Astrocyte of the spinal cord (primary cell): ENCODE data around the gene LSM6.
A peak's percentile ranks its signal among the peaks of the same experiment; 100 is the strongest.

ENCODE experiments used
- DNase-seq: peaks from one replicate; pipeline ENCODE4 v3.0.0; 2011; ENCODE audit warnings: low read depth, low spot score
- H3K4me3 ChIP-seq: 2 replicates; pipeline ENCODE4 v1.5.1; 2011; ENCODE audit warnings: low read depth, mild to moderate bottlenecking, low read length, moderate library complexity
- CTCF ChIP-seq: IDR thresholded peaks from 2 replicates; pipeline ENCODE4 v1.5.1; 2012; ENCODE audit warnings: low read depth, mild to moderate bottlenecking, low read length, inconsistent platforms
- in situ Hi-C: cut with HindIII; loops from 2 replicates; pipeline ENCODE4 v1.10.0; 2017; ENCODE audit warnings: low sequenced_read_pairs

Gene LSM6

DNA sequence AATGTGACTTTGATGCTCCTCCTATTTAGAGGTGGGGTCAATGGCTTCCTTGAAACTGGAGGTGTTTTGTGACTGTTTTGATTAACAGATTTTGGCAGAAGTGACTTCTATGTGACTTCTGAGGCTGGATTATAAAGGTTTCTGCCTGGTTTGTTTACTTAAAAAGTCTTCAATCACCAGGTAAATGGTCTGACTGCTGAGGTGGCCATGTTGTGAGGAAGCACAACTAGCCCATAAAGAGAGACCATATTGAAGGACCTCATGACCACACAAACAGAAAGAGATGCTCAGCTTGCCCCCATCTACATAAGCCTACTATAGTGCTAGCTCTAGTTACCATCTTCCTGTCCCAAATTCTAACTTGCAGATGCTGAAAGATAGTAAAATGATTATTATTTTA lies 14.3 kb upstream of the LSM6 start:
- no peak for DNase-seq
- H3K4me3 ChIP-seq = no peak overlapping the region
- TF ChIP-seq CTCF = no peak
- in situ Hi-C loops = no loop called here

DNA sequence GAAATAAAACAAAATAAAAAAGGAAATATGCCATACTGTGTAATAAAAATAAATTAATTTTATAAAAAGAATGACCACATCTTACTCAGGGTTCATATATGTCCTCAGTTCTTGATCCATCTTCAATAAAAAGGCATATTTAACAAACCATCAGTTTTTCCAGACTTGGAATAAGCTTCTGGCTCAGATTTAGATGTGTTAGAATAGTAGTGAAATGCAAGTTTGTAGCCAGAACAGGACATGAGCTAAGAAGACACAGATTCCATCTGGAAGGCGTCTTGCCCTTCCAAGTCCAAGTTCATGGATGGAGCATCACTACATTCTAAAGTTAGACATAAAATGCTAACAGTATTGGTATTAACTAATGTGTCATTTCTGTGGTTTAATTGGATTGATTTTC lies 10.3 kb upstream of the LSM6 start:
- H3K4me3 ChIP-seq = no peak overlapping the region
- no peak for TF ChIP-seq CTCF
- in situ Hi-C loops = no loop called here
- DNase-seq = no peak

GRCh38 chr4:146165840-146166239 lies 9.7 kb upstream of the LSM6 start:
- no peak overlapping the region for H3K4me3 ChIP-seq
- DNase-seq = peak; percentile 67
- in situ Hi-C loops = no loop called here
- no peak for TF ChIP-seq CTCF

DNA sequence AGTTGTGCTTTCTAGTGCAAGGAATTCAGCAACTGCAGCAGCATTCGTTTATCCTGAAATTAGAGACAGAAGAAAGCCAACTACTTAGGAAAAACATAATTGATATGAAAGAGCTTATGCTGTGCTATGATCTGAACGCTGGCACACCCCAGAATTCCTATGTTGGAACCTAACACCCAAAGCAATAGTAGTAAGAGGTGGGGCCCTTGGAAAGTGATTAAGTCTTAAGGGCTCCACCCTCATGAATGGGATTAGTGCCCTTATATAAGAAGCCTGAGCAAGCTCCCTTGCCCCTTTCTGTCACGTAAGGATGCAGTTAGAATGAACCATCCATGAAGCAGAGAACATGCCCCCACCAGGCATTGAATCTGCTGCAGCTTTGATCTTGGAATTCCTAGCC lies 5.4 kb upstream of the LSM6 start:
- H3K4me3 ChIP-seq = no peak overlapping the region
- in situ Hi-C loops = no loop called here
- no peak for DNase-seq
- no peak for TF ChIP-seq CTCF

GRCh38 chr4:146176891-146177290 lies 1.4 kb downstream of the LSM6 start:
- H3K4me3 ChIP-seq = peak overlapping the region; percentile 82
- TF ChIP-seq CTCF = no peak
- DNase-seq = no peak
- in situ Hi-C loops = no loop called here

- no peak for DNase-seq
- no peak overlapping the region for H3K4me3 ChIP-seq
- in situ Hi-C loops = no loop called here
- no peak for TF ChIP-seq CTCF
These were observed 2.6 kb downstream of the LSM6 start for GRCh38 chr4:146178126-146178525.

DNA sequence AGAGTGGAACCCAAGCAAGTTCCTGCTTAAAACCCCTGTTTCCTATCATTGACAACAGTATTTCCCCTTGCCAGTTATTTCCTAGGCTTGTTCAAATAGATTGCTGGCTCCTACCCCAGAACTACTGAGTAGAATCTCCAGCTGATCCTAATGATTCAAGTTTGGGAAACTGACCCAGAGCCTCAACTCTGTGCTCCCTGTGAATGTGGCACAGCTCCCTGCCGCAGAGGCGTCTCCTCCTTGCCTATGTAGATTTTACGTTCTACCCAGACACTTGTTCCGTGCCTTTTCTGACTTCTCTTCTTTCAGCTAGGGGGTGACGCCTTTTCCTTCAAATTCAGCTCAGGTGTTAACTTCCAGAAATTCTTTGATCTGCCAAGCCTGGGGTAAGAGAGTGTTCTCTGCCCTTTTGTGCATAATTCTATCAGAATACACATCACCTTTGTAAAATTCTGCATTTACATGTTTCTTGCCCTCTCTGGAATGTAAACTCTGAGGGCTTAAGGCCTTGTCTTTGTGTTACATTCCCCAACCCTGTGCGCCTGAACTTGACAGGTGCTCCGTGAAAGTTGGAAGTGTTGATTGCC lies 4.4 kb downstream of the LSM6 start:
- no peak for TF ChIP-seq CTCF
- in situ Hi-C loops = no loop called here
- no peak overlapping the region for H3K4me3 ChIP-seq
- DNase-seq = no peak
